ENCODE data around the gene MEIS2.

The MEIS2 gene

GRCh38 chr15:37034835-37035748 lies 65.3 kb downstream of the MEIS2 start:
- DNase-seq, result no peak

- DNase-seq, result no peak
These were observed 66.0 kb downstream of the MEIS2 start for GRCh38 chr15:37034392-37034791.

- DNase-seq, result no peak
These were observed 68.1 kb downstream of the MEIS2 start for GRCh38 chr15:37032091-37032775.

- DNase-seq, result no peak
These were observed 69.2 kb downstream of the MEIS2 start for GRCh38 chr15:37031198-37031597.

GRCh38 chr15:37028625-37029296 lies 71.6 kb downstream of the MEIS2 start:
- no peak for DNase-seq

- no peak for DNase-seq
These were observed 79.5 kb downstream of the MEIS2 start for GRCh38 chr15:37020852-37021251.

GRCh38 chr15:37019479-37020433 lies 80.6 kb downstream of the MEIS2 start:
- DNase-seq, result no peak

GRCh38 chr15:37017031-37017625 lies 83.2 kb downstream of the MEIS2 start:
- no peak for DNase-seq

GRCh38 chr15:37016231-37016630 lies 84.1 kb downstream of the MEIS2 start:
- DNase-seq, result no peak

GRCh38 chr15:37015451-37015850 lies 84.9 kb downstream of the MEIS2 start:
- no peak for DNase-seq

GRCh38 chr15:37015035-37015434 lies 85.3 kb downstream of the MEIS2 start:
- no peak for DNase-seq

- no peak for DNase-seq
These were observed 85.8 kb downstream of the MEIS2 start for GRCh38 chr15:37014566-37014965.

- DNase-seq, result no peak
These were observed 86.2 kb downstream of the MEIS2 start for GRCh38 chr15:37014137-37014536.

- no peak for DNase-seq
These were observed 89.8 kb downstream of the MEIS2 start for GRCh38 chr15:37010595-37010994.

- DNase-seq, result no peak
These were observed 91.1 kb downstream of the MEIS2 start for GRCh38 chr15:37009288-37009687.

- no peak for DNase-seq
These were observed 92.1 kb downstream of the MEIS2 start for GRCh38 chr15:37008205-37008604.

GRCh38 chr15:37007301-37007700 lies 93.0 kb downstream of the MEIS2 start:
- no peak for DNase-seq

GRCh38 chr15:37004981-37005735 lies 95.2 kb downstream of the MEIS2 start:
- no peak for DNase-seq

GRCh38 chr15:37004373-37004869 lies 95.9 kb downstream of the MEIS2 start:
- DNase-seq, result no peak

GRCh38 chr15:37002041-37002672 lies 98.2 kb downstream of the MEIS2 start:
- DNase-seq, result no peak

- no peak for DNase-seq
These were observed 98.9 kb downstream of the MEIS2 start for GRCh38 chr15:37001417-37001816.
